GM21390 (cell line): ENCODE measurements around the gene GRAPL.
A peak's percentile ranks its signal among the peaks of the same experiment; 100 is the strongest.
"Not testable (repeated sequence)": the region's sequence is repeated elsewhere in the genome, so short reads cannot be mapped to it uniquely, and the experiment has no call there.

Experiments used
- ATAC-seq: cut with Tn5 transposase; IDR thresholded peaks from one replicate; pipeline ENCODE4 v1.9.1; 2021; ENCODE audit not compliant: unreplicated experiment

The GRAPL gene

GRCh38 chr17:19136138-19136537, 8.7 kb downstream of the GRAPL start:
- not testable (repeated sequence) for ATAC-seq

- ATAC-seq: not testable (repeated sequence)
Observed at GRCh38 chr17:19136605-19137004, 9.2 kb downstream of the GRAPL start.

- peak; percentile 33 for ATAC-seq
Observed at GRCh38 chr17:19137959-19138358, 10.6 kb downstream of the GRAPL start.

GRCh38 chr17:19141366-19142155, 14.2 kb downstream of the GRAPL start:
- peak; percentile 49 for ATAC-seq

- ATAC-seq: not testable (repeated sequence)
Observed at GRCh38 chr17:19142419-19142818, 15.0 kb downstream of the GRAPL start.

GRCh38 chr17:19143097-19143777, 15.8 kb downstream of the GRAPL start:
- ATAC-seq: not testable (repeated sequence)

- not testable (repeated sequence) for ATAC-seq
Observed at GRCh38 chr17:19144373-19144772, 17.0 kb downstream of the GRAPL start.

GRCh38 chr17:19145471-19145870, 18.1 kb downstream of the GRAPL start:
- ATAC-seq: not testable (repeated sequence)

GRCh38 chr17:19150678-19151615, 23.6 kb downstream of the GRAPL start:
- not testable (repeated sequence) for ATAC-seq

- not testable (repeated sequence) for ATAC-seq
Observed at GRCh38 chr17:19157628-19158027, 30.2 kb downstream of the GRAPL start.

- not testable (repeated sequence) for ATAC-seq
Observed at GRCh38 chr17:19158478-19158877, 31.1 kb downstream of the GRAPL start.

GRCh38 chr17:19158938-19159337, 31.5 kb downstream of the GRAPL start:
- ATAC-seq: not testable (repeated sequence)

- not testable (repeated sequence) for ATAC-seq
Observed at GRCh38 chr17:19161308-19162107, 34.1 kb downstream of the GRAPL start.

- ATAC-seq: not testable (repeated sequence)
Observed at GRCh38 chr17:19162384-19163216, 35.2 kb downstream of the GRAPL start.

- not testable (repeated sequence) for ATAC-seq
Observed at GRCh38 chr17:19174422-19174821, 47.0 kb downstream of the GRAPL start.

- ATAC-seq: not testable (repeated sequence)
Observed at GRCh38 chr17:19175410-19175809, 48.0 kb downstream of the GRAPL start.

GRCh38 chr17:19181040-19181875, 53.9 kb downstream of the GRAPL start:
- peak; percentile 86 for ATAC-seq
